Transverse colon (tissue), 3 donors: ENCODE measurements around the gene GPC5.

Source experiments
- POLR2A ChIP-seq: fragments of 450-650 bp; IDR thresholded peaks from one replicate; pipeline ENCODE4 v1.6.1; 2016; ENCODE audit warnings: antibody characterized with exemption, mild to moderate bottlenecking, moderate library complexity
- TF ChIP-seq, protein P1 (sequence below), 5 experiments: fragments of 200-600 bp in 3 of 5; fragments of 450-650 bp in 2 of 5; sonication (generic) in 3 of 5; IDR thresholded peaks; 1 replicate in 2 of 5; 2 replicates in 3 of 5; pipeline ENCODE4 v1.5.1; 2016 to 2017; ENCODE audit warnings: antibody characterized with exemption in 5 of 5, inconsistent platforms in 3 of 5, mild to moderate bottlenecking in 2 of 5, moderate library complexity in 1 of 5

DNA sequence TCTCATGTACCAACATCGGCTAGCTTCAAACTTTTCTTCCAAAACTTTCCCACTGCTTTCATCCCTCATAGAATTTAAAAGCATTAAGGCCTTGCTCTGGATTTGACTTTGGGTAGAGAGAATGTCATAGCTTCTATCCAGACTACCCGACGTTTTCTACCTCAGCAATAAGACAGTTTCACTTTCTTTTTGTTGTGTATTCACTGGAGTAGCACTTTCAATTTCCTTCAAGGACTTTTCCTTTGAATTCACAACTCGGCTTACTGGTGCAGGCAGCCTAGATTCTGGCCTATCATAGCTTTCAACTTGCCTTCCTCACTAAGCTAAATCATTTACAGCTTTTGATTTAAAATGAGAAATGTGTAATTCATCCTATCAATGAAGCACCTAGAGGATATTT lies 1407.8 kb downstream of the GPC5 start:
- TF ChIP-seq, protein P1, sequence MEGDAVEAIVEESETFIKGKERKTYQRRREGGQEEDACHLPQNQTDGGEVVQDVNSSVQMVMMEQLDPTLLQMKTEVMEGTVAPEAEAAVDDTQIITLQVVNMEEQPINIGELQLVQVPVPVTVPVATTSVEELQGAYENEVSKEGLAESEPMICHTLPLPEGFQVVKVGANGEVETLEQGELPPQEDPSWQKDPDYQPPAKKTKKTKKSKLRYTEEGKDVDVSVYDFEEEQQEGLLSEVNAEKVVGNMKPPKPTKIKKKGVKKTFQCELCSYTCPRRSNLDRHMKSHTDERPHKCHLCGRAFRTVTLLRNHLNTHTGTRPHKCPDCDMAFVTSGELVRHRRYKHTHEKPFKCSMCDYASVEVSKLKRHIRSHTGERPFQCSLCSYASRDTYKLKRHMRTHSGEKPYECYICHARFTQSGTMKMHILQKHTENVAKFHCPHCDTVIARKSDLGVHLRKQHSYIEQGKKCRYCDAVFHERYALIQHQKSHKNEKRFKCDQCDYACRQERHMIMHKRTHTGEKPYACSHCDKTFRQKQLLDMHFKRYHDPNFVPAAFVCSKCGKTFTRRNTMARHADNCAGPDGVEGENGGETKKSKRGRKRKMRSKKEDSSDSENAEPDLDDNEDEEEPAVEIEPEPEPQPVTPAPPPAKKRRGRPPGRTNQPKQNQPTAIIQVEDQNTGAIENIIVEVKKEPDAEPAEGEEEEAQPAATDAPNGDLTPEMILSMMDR (IDR thresholded peaks at IDR 0.05): no peak
- TF ChIP-seq POLR2A: no peak
